K562 (cell line): ENCODE data around the gene STX1B.

Source experiments
- NONO ChIP-seq, 2 experiments: fragments of 200-400 bp in 1 of 2; fragments of 450-650 bp in 1 of 2; formaldehyde crosslinking in 1 of 2; IDR thresholded peaks; 2 replicates each; pipeline ENCODE4 v1.6.1; 2017; ENCODE audit warnings: low read depth in 2 of 2, mild to moderate bottlenecking in 2 of 2, moderate library complexity in 2 of 2, low read length in 1 of 2
- NRF1 ChIP-seq, 2 experiments: fragments of 450-650 bp; IDR thresholded peaks in 1 of 2; conservative IDR thresholded peaks in 1 of 2; 2 replicates each; pipeline ENCODE4 v1.6.1; 2014; ENCODE audit warnings: mild to moderate bottlenecking in 2 of 2
- SIN3A ChIP-seq, 2 experiments: fragments of 150-350 bp in 1 of 2; IDR thresholded peaks; 2 replicates each; pipeline ENCODE4 v1.6.1; 2011 to 2016; ENCODE audit warnings: borderline replicate concordance in 2 of 2, low read depth in 2 of 2, low read length in 2 of 2, mild to moderate bottlenecking in 2 of 2, moderate library complexity in 2 of 2; ENCODE audit not compliant: control insufficient read depth in 1 of 2
- ZKSCAN1 ChIP-seq: fragments of 150-350 bp; IDR thresholded peaks from 2 replicates; pipeline ENCODE4 v1.6.1; 2016; ENCODE audit warnings: low read depth, low read length
- ZNF124 ChIP-seq: sonication (generic); formaldehyde crosslinking; IDR thresholded peaks from 2 replicates; pipeline ENCODE4 v1.8.1; 2022; ENCODE audit warnings: missing genetic modification reagents
- TF ChIP-seq, protein P1 (sequence below): fragments of 250-450 bp; sonication (Bioruptor Pico); IDR thresholded peaks from 2 replicates; pipeline ENCODE4 v1.4.0; 2020; ENCODE audit warnings: mild to moderate bottlenecking
- TF ChIP-seq, protein P2 (sequence below), 3 experiments: IDR thresholded peaks in 2 of 3; conservative IDR thresholded peaks in 1 of 3; 2 replicates each; pipeline ENCODE4 v1.5.1; 2011 to 2012; ENCODE audit warnings: low read length in 3 of 3, mild to moderate bottlenecking in 3 of 3, control low read depth in 2 of 3, improper control_type of control experiment in 1 of 3, inconsistent platforms in 1 of 3, low read depth in 1 of 3, mixed read lengths in 1 of 3, moderate library complexity in 1 of 3; ENCODE audit not compliant: insufficient read depth in 2 of 3
- TF ChIP-seq, protein P3 (sequence below): fragments of 250-450 bp; sonication (Bioruptor Pico); IDR thresholded peaks from 2 replicates; pipeline ENCODE4 v1.5.0; 2021

DNA sequence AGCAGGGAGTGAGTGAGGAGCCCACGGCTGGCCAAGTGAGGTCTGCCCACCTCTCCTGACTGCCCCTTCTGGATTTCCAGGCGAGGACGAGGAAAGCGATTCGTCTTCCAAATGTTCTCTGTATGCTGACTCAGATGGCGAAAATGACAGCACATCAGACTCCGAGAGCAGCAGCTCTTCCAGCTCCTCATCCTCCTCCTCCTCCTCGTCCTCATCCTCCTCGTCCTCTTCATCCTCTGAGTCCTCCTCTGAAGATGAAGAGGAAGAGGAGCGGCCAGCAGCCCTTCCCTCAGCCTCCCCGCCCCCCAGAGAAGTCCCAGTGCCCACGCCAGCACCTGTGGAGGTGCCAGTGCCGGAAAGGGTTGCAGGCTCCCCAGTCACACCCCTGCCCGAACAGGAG is 39.1 kb downstream of the STX1B start:
- TF ChIP-seq, protein P1, sequence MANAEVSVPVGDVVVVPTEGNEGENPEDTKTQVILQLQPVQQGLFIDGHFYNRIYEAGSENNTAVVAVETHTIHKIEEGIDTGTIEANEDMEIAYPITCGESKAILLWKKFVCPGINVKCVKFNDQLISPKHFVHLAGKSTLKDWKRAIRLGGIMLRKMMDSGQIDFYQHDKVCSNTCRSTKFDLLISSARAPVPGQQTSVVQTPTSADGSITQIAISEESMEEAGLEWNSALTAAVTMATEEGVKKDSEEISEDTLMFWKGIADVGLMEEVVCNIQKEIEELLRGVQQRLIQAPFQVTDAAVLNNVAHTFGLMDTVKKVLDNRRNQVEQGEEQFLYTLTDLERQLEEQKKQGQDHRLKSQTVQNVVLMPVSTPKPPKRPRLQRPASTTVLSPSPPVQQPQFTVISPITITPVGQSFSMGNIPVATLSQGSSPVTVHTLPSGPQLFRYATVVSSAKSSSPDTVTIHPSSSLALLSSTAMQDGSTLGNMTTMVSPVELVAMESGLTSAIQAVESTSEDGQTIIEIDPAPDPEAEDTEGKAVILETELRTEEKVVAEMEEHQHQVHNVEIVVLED (CRISPR knock-in tag): no peak
- no peak for TF ChIP-seq NONO (IDR thresholded peaks at IDR 0.05; ENCODE audit: low read depth in 2 of 2, low read length in 1 of 2)
- TF ChIP-seq, protein P2, sequence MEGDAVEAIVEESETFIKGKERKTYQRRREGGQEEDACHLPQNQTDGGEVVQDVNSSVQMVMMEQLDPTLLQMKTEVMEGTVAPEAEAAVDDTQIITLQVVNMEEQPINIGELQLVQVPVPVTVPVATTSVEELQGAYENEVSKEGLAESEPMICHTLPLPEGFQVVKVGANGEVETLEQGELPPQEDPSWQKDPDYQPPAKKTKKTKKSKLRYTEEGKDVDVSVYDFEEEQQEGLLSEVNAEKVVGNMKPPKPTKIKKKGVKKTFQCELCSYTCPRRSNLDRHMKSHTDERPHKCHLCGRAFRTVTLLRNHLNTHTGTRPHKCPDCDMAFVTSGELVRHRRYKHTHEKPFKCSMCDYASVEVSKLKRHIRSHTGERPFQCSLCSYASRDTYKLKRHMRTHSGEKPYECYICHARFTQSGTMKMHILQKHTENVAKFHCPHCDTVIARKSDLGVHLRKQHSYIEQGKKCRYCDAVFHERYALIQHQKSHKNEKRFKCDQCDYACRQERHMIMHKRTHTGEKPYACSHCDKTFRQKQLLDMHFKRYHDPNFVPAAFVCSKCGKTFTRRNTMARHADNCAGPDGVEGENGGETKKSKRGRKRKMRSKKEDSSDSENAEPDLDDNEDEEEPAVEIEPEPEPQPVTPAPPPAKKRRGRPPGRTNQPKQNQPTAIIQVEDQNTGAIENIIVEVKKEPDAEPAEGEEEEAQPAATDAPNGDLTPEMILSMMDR (IDR thresholded peaks at IDR 0.05 in 2 of 3, conservative IDR thresholded peaks at IDR 0.05 in 1 of 3; ENCODE audit: insufficient read depth in 2 of 3, low read depth in 1 of 3, low read length in 3 of 3): no peak
- TF ChIP-seq SIN3A (IDR thresholded peaks at IDR 0.05; ENCODE audit: borderline replicate concordance in 2 of 2, control insufficient read depth in 1 of 2, low read depth in 2 of 2, low read length in 2 of 2): no peak
- TF ChIP-seq, protein P3, sequence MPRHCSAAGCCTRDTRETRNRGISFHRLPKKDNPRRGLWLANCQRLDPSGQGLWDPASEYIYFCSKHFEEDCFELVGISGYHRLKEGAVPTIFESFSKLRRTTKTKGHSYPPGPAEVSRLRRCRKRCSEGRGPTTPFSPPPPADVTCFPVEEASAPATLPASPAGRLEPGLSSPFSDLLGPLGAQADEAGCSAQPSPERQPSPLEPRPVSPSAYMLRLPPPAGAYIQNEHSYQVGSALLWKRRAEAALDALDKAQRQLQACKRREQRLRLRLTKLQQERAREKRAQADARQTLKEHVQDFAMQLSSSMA: no peak
- no peak for TF ChIP-seq NRF1 (conservative IDR thresholded peaks at IDR 0.05 in 1 of 2, IDR thresholded peaks at IDR 0.05 in 1 of 2)
- TF ChIP-seq ZNF124 (CRISPR knock-in tag): no peak
- no peak for TF ChIP-seq ZKSCAN1
